Measurements from ENCODE around the gene APELA. TPM values are rescaled to one million over a fixed set of nuclear protein-coding genes. Genes with fewer than 3 reads are reported as not detected.

The APELA gene
- total and polyA plus RNA-seq, 2 of the 13 experiments (the other 11 are each of a cell fraction or from before 2014, with no cell fraction given): not detected

DNA sequence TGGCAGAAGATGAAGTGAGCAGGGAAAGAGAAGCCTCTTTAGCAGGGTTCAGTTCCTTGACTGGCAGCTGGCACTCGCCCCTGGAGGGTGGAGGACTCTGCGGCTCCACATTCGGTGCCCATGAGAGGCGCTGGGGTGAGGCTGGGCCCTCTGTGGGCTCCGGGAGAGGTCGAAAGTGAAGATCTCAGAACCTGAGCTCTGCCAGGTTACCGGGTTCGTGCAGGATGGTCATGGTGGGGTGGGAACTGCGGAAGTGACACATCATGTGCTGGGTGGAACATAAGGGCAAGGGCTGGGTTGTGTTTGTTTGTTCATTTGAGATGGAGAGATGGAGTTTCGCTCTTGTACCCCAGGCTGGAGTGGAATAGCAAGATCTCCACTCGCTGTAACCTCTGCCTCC, 56.3 kb downstream of the APELA start:
- 43% methylated on average over 10 of the region's 11 CpGs for WGBS (ENCODE audit: low lambda C conversion rate)
- no peak for DNase-seq (ENCODE audit: low spot score)
- H3K79me2 ChIP-seq (ENCODE audit: insufficient read depth, low read length): no peaks in the 10 kb centered on the region
- no peak overlapping the region for H3K4me3 ChIP-seq (replicated peaks in 1 of 3; ENCODE audit: insufficient read depth in 1 of 3, low read depth in 2 of 3, low read length in 3 of 3)
- peaks cover 0 to 4% of the 10 kb centered on the region in 2 experiments; a peak in 1 of 5 replicates for H3K27me3 ChIP-seq (ENCODE audit: control insufficient read depth in 1 of 2, insufficient read depth in 2 of 2, low read length in 2 of 2)
- in situ Hi-C loops (cut with HindIII; ENCODE audit: extremely low pct_ligation_motif_present, low pct_unique_long_range_greater_than_20kb): no loop called here
- no peak for ATAC-seq
- no peaks in the 10 kb centered on the region for H3K9me3 ChIP-seq (ENCODE audit: low read length)
- no peak overlapping the region for H2AFZ ChIP-seq (ENCODE audit: low read length)
- H3K27ac ChIP-seq (ENCODE audit: extremely low read length, insufficient read depth, low read length): no peak overlapping the region
- H3K4me1 ChIP-seq (ENCODE audit: insufficient read depth, low read length): no peaks in the 10 kb centered on the region
- H3K9ac ChIP-seq (ENCODE audit: insufficient read depth, low read depth, low read length): no peak overlapping the region
- H3K4me2 ChIP-seq (ENCODE audit: low read depth, low read length): no peak overlapping the region
- ChIA-PET CTCF (ENCODE audit: low intra/inter-chr PET ratio, low total read pairs) (no interaction called here), POLR2A (no interaction called here)
- no peaks in the 10 kb centered on the region for H4K20me1 ChIP-seq (ENCODE audit: insufficient read depth, low read length)
- TF ChIP-seq CREB1 (IDR thresholded peaks at IDR 0.05) (no peak), CREB1 (CRISPR knock-in tag; IDR thresholded peaks at IDR 0.05) (no peak), ATRX (CRISPR knock-in tag; IDR thresholded peaks at IDR 0.05; ENCODE audit: borderline replicate concordance) (no peak), ZNF3 (CRISPR knock-in tag; IDR thresholded peaks at IDR 0.05) (no peak), SMARCE1 (IDR thresholded peaks at IDR 0.05; ENCODE audit: borderline replicate concordance) (no peak), MYNN (CRISPR knock-in tag; IDR thresholded peaks at IDR 0.05; ENCODE audit: low read depth) (no peak), ZNF569 (CRISPR knock-in tag; IDR thresholded peaks at IDR 0.05; ENCODE audit: borderline replicate concordance) (no peak), ZNF567 (CRISPR knock-in tag; IDR thresholded peaks at IDR 0.05; ENCODE audit: borderline replicate concordance) (no peak), ZNF484 (CRISPR knock-in tag; IDR thresholded peaks at IDR 0.05; ENCODE audit: borderline replicate concordance, low read depth) (no peak), ELF3 (CRISPR knock-in tag; IDR thresholded peaks at IDR 0.05) (no peak), FLYWCH1 (CRISPR knock-in tag; IDR thresholded peaks at IDR 0.05) (no peak), ZFP62 (CRISPR knock-in tag; IDR thresholded peaks at IDR 0.05) (no peak), MXI1 (IDR thresholded peaks at IDR 0.05; ENCODE audit: borderline replicate concordance, low read depth, low read length) (no peak), TEAD2 (CRISPR knock-in tag; IDR thresholded peaks at IDR 0.05) (no peak)
- TF ChIP-seq, protein P1, sequence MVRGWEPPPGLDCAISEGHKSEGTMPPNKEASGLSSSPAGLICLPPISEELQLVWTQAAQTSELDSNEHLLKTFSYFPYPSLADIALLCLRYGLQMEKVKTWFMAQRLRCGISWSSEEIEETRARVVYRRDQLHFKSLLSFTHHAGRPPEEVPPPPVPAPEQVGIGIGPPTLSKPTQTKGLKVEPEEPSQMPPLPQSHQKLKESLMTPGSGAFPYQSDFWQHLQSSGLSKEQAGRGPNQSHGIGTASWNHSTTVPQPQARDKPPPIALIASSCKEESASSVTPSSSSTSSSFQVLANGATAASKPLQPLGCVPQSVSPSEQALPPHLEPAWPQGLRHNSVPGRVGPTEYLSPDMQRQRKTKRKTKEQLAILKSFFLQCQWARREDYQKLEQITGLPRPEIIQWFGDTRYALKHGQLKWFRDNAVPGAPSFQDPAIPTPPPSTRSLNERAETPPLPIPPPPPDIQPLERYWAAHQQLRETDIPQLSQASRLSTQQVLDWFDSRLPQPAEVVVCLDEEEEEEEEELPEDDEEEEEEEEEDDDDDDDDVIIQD (CRISPR knock-in tag; IDR thresholded peaks at IDR 0.05; ENCODE audit: low read depth): no peak
- TF ChIP-seq, protein P2, sequence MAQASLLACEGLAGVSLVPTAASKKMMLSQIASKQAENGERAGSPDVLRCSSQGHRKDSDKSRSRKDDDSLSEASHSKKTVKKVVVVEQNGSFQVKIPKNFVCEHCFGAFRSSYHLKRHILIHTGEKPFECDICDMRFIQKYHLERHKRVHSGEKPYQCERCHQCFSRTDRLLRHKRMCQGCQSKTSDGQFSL (CRISPR knock-in tag; IDR thresholded peaks at IDR 0.05): no peak
- intact Hi-C loops (cut with micrococcal nuclease; ENCODE audit: unreplicated experiment): no loop called here
- H3K36me3 ChIP-seq (replicated peaks in 1 of 2; ENCODE audit: control insufficient read depth in 1 of 2, insufficient read depth in 2 of 2, low read length in 2 of 2): no peaks in the 10 kb centered on the region
- no peak for FAIRE-seq
- BruUV-seq (replicated peaks): no TSS peak

Data from HepG2 (cell line).